ENCODE results near the gene LRRN2.

DNA sequence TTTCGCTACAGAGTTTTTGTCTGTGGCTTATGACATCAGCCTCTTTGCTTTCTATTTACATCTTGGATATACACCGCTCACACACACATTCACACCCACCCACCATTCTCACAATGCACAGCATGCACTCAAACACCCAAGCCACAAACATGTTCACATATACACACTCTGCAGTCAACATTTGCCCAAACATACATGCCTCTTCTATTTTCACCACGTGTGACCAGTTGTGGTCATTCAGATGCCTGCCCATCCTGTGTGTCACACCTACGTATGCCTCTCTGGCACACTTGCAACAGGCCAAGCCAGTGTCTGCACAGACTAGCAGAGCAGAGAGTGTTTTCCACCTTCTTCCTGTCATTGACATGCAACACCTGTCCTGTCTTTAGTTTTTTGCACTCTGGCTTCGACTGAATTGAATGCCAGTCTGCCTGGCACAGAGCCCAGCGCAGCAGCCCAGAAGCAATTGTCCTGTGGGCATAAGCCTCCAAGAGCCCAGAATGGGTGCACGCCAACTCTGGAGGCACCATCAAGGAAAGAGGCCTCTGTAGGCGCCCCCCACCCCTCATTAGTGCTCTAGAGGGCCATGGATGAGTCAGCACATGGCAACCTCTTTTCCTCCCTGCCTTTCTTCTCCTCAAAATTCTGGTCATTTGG is 37.7 kb upstream of the LRRN2 start:
- no peak for TF ChIP-seq JUN (IDR thresholded peaks at IDR 0.05; ENCODE audit: borderline replicate concordance, low read depth, low read length)
- TF ChIP-seq JUN (CRISPR knock-in tag; IDR thresholded peaks at IDR 0.05; ENCODE audit: borderline replicate concordance): no peak
- TF ChIP-seq HDAC1 (IDR thresholded peaks at IDR 0.05): no peak
- TF ChIP-seq SMC3 (conservative IDR thresholded peaks at IDR 0.05; ENCODE audit: insufficient read depth, low read depth, low read length): no peak
- TF ChIP-seq, protein P1, sequence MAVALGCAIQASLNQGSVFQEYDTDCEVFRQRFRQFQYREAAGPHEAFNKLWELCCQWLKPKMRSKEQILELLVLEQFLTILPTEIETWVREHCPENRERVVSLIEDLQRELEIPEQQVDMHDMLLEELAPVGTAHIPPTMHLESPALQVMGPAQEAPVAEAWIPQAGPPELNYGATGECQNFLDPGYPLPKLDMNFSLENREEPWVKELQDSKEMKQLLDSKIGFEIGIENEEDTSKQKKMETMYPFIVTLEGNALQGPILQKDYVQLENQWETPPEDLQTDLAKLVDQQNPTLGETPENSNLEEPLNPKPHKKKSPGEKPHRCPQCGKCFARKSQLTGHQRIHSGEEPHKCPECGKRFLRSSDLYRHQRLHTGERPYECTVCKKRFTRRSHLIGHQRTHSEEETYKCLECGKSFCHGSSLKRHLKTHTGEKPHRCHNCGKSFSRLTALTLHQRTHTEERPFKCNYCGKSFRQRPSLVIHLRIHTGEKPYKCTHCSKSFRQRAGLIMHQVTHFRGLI (CRISPR knock-in tag; IDR thresholded peaks at IDR 0.05): no peak
- no peak for TF ChIP-seq EP300 (IDR thresholded peaks at IDR 0.05; ENCODE audit: low read length)
- TF ChIP-seq, protein P2, sequence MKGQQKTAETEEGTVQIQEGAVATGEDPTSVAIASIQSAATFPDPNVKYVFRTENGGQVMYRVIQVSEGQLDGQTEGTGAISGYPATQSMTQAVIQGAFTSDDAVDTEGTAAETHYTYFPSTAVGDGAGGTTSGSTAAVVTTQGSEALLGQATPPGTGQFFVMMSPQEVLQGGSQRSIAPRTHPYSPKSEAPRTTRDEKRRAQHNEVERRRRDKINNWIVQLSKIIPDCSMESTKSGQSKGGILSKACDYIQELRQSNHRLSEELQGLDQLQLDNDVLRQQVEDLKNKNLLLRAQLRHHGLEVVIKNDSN (CRISPR knock-in tag; IDR thresholded peaks at IDR 0.05): no peak
- TF ChIP-seq KDM1A (IDR thresholded peaks at IDR 0.05): no peak
- TF ChIP-seq, protein P3, sequence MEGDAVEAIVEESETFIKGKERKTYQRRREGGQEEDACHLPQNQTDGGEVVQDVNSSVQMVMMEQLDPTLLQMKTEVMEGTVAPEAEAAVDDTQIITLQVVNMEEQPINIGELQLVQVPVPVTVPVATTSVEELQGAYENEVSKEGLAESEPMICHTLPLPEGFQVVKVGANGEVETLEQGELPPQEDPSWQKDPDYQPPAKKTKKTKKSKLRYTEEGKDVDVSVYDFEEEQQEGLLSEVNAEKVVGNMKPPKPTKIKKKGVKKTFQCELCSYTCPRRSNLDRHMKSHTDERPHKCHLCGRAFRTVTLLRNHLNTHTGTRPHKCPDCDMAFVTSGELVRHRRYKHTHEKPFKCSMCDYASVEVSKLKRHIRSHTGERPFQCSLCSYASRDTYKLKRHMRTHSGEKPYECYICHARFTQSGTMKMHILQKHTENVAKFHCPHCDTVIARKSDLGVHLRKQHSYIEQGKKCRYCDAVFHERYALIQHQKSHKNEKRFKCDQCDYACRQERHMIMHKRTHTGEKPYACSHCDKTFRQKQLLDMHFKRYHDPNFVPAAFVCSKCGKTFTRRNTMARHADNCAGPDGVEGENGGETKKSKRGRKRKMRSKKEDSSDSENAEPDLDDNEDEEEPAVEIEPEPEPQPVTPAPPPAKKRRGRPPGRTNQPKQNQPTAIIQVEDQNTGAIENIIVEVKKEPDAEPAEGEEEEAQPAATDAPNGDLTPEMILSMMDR (IDR thresholded peaks at IDR 0.05 in 2 of 3, conservative IDR thresholded peaks at IDR 0.05 in 1 of 3; ENCODE audit: insufficient read depth in 2 of 3, low read depth in 1 of 3, low read length in 3 of 3): no peak
- TF ChIP-seq FOXA3 (CRISPR knock-in tag; conservative IDR thresholded peaks at IDR 0.05 in 1 of 2, IDR thresholded peaks at IDR 0.05 in 1 of 2): no peak
- no peak for TF ChIP-seq OTX1 (CRISPR knock-in tag; IDR thresholded peaks at IDR 0.05)
- TF ChIP-seq NCOA2 (IDR thresholded peaks at IDR 0.05; ENCODE audit: partially characterized antibody in 2 of 2): no peak
- TF ChIP-seq RNF2 (IDR thresholded peaks at IDR 0.05): no peak

Data from K562 (cell line).